Measurements from ENCODE around the gene CDC20B. TPM values are rescaled to one million over a fixed set of nuclear protein-coding genes. Genes with fewer than 3 reads are reported as not detected.

Gene CDC20B
- total RNA-seq, 4 donors from 2014 or later = not detected

DNA sequence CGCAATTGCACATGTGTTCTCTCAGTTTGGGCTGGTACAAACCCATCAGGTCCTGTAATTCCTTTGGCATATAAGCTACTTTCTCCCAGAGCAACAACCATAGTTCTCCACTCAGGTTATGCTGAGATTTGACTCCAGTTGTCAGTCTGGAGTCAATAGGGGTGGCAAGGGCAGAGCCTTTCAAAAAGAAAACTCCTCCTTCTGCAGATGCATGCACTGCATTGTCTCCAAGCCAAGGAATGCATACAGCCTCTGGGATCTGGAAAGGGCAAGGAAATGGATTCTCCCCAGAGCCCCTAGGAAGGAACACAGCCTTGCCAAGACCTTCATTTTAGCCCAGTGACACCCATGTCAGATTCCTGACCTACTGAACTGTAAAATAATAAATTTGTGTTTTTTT lies 101.6 kb downstream of the CDC20B start:
- H3K27me3 ChIP-seq = peaks cover 7% of the 10 kb centered on the region
- H3K27ac ChIP-seq = no peak overlapping the region
- WGBS, 2 donors (ENCODE audit: low coverage in 1 of 2) = 80 to 100% methylated on average over 1 of the region's 1 CpG
- no peak for ATAC-seq
- H3K36me3 ChIP-seq = no peaks in the 10 kb centered on the region
- H3K4me3 ChIP-seq = no peak overlapping the region
- TF ChIP-seq, protein P1, sequence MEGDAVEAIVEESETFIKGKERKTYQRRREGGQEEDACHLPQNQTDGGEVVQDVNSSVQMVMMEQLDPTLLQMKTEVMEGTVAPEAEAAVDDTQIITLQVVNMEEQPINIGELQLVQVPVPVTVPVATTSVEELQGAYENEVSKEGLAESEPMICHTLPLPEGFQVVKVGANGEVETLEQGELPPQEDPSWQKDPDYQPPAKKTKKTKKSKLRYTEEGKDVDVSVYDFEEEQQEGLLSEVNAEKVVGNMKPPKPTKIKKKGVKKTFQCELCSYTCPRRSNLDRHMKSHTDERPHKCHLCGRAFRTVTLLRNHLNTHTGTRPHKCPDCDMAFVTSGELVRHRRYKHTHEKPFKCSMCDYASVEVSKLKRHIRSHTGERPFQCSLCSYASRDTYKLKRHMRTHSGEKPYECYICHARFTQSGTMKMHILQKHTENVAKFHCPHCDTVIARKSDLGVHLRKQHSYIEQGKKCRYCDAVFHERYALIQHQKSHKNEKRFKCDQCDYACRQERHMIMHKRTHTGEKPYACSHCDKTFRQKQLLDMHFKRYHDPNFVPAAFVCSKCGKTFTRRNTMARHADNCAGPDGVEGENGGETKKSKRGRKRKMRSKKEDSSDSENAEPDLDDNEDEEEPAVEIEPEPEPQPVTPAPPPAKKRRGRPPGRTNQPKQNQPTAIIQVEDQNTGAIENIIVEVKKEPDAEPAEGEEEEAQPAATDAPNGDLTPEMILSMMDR (IDR thresholded peaks at IDR 0.05) = no peak
- TF ChIP-seq POLR2AphosphoS5 (IDR thresholded peaks at IDR 0.05) = no peak
- TF ChIP-seq POLR2A (IDR thresholded peaks at IDR 0.05) = no peak
- TF ChIP-seq EP300 (IDR thresholded peaks at IDR 0.05) = no peak
- no peaks in the 10 kb centered on the region for H3K9me3 ChIP-seq
- H3K4me1 ChIP-seq = no peaks in the 10 kb centered on the region

DNA sequence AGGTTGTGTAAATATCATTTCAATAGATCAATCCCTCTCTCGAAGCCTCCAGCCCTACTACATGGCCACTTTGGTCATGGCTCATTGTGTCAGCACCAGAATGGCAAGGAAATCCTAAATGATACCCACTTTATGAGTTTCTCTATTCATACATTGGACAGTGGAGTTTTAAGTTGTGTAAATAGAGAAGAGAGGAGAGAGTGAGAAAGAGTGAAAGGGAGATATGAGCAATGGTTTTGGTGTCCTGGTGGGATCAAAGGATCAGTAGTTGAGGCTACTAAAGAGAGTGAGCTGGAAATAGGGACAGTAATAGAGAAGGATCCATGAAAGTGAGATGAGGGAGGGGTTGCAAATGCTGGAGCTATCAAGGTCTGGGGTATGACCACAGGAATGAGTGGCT lies 102.0 kb downstream of the CDC20B start:
- no peak overlapping the region for H3K4me3 ChIP-seq
- no peaks in the 10 kb centered on the region for H3K36me3 ChIP-seq
- no peak for ATAC-seq
- H3K27ac ChIP-seq = no peak overlapping the region
- WGBS, 2 donors (ENCODE audit: low coverage in 1 of 2) = 67% methylated on average over 1 of the region's 1 CpG; no CpG with 5 or more reads in 1 of the 2 donors
- peaks cover 7% of the 10 kb centered on the region for H3K27me3 ChIP-seq
- H3K9me3 ChIP-seq = no peaks in the 10 kb centered on the region
- TF ChIP-seq POLR2AphosphoS5 (IDR thresholded peaks at IDR 0.05) = no peak
- TF ChIP-seq, protein P1 (IDR thresholded peaks at IDR 0.05) = no peak
- TF ChIP-seq POLR2A (IDR thresholded peaks at IDR 0.05) = no peak
- no peak for TF ChIP-seq EP300 (IDR thresholded peaks at IDR 0.05)
- H3K4me1 ChIP-seq = no peaks in the 10 kb centered on the region

DNA sequence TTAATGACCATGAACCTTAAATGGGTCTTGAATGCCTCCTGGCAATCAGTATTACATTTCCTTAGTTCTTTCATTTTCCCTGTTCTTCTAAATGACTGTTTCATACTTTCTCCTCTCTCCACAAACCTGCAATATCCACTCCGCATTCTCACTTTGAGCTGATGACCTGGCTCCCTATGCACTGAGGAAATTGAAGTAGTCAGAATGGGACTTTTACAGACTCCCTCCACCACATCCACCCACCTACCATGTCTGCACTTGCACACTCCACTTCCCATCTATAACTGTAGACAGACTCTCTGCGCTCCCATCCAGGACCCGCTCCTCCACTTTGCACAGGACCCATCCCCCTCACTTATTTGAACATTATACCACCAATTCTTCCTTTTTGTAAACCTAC lies 106.7 kb downstream of the CDC20B start:
- WGBS, 2 donors (ENCODE audit: low coverage in 1 of 2) = 93 to 97% methylated on average over 3 of the region's 3 CpGs

DNA sequence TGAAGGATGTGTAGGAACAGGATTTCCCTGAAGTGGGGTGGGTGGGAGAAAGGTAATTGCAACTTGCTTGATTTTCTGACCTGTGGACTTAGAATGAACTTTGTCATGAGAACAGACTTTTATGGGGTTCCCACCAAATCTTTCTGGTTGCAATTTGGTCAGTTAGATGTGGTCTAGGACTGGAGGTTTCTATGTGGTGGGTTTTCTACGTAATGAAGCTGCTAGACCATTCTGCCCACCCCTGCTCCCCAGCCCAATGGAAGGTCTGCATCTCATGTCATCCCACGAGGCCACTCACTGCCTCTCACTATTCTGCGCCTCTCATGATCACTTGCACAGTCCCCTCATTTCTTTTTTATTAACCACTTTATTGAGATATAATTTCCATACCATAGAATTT lies 108.5 kb downstream of the CDC20B start:
- H3K36me3 ChIP-seq = no peaks in the 10 kb centered on the region
- no peak for ATAC-seq
- 77 to 93% methylated on average over 3 of the region's 3 CpGs for WGBS, 2 donors (ENCODE audit: low coverage in 1 of 2)
- H3K4me1 ChIP-seq = no peaks in the 10 kb centered on the region
- H3K27ac ChIP-seq = no peak overlapping the region
- no peak overlapping the region for H3K4me3 ChIP-seq
- no peaks in the 10 kb centered on the region for H3K27me3 ChIP-seq
- TF ChIP-seq EP300 (IDR thresholded peaks at IDR 0.05) (no peak), POLR2A (IDR thresholded peaks at IDR 0.05) (no peak), POLR2AphosphoS5 (IDR thresholded peaks at IDR 0.05) (no peak)
- TF ChIP-seq, protein P1 (IDR thresholded peaks at IDR 0.05) = no peak
- H3K9me3 ChIP-seq = no peaks in the 10 kb centered on the region

More for the DNA sequence above, 106.7 kb downstream of the CDC20B start:
- Histone ChIP-seq H3K9me3 (no peaks in the 10 kb centered on the region), H3K4me1 (no peaks in the 10 kb centered on the region), H3K36me3 (no peaks in the 10 kb centered on the region), H3K27ac (no peak overlapping the region), H3K4me3 (no peak overlapping the region), H3K27me3 (peaks cover 7% of the 10 kb centered on the region)
- TF ChIP-seq POLR2AphosphoS5 (IDR thresholded peaks at IDR 0.05) (no peak), EP300 (IDR thresholded peaks at IDR 0.05) (no peak), POLR2A (IDR thresholded peaks at IDR 0.05) (no peak)
- TF ChIP-seq, protein P1 (IDR thresholded peaks at IDR 0.05) = no peak
- ATAC-seq = no peak

DNA sequence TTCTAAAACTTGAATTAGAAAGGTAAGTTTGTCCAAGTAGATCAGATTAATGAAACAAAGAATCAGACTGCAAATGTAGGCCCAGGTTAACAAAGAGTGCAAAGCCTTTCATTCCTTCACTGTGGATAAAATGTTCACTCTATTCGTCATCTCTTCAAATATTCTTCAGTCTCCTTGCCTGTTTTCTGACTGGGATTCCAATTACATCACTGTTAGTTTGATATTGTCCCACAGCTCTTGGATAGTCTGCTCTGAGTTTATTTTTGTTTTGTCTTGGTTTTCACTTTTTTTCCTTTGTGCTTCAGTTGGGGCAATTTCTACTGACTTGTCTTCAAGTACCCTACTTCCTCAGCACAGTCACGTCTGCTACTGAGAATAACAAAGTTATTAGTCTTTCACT lies 109.1 kb downstream of the CDC20B start:
- H3K27ac ChIP-seq = no peak overlapping the region
- no peak for ATAC-seq
- H3K36me3 ChIP-seq = no peaks in the 10 kb centered on the region
- whole genome bisulfite sequencing, 2 donors (ENCODE audit: low coverage in 1 of 2) = 60 to 63% methylated on average over 2 of the region's 2 CpGs
- H3K27me3 ChIP-seq = no peaks in the 10 kb centered on the region
- TF ChIP-seq, protein P1 (IDR thresholded peaks at IDR 0.05) = no peak
- no peak for TF ChIP-seq POLR2AphosphoS5 (IDR thresholded peaks at IDR 0.05)
- no peak for TF ChIP-seq EP300 (IDR thresholded peaks at IDR 0.05)
- H3K4me3 ChIP-seq = no peak overlapping the region
- no peaks in the 10 kb centered on the region for H3K9me3 ChIP-seq
- no peaks in the 10 kb centered on the region for H3K4me1 ChIP-seq
